ENCODE results near the gene CCL11. TPM values are rescaled to one million over a fixed set of nuclear protein-coding genes. Genes with fewer than 3 reads are reported as not detected.

The CCL11 gene
- total and polyA plus RNA-seq, 2 of the 8 experiments (the other 6 are each of a cell fraction or from before 2014, with no cell fraction given): not detected

DNA sequence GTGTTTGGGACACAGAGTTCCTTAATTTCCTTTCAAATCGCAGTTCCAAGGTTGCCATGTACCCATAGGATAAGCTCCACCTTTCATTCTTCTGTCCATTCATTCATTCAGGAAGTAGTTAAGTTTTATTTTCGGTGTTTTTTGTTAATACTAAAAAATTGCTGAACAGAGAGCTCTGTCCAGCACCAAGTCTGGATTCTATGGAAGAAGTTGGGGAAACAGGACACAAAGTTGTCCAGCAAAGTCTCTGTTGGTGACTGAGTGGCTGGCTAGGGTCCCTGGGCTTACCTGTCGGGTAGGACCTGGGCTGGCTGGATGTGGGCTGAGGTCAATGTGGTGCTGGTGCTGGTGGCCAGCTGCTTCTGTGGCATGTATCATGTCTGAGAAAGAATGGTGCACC is 48.1 kb upstream of the CCL11 start:
- Histone ChIP-seq H3K9me3 (ENCODE audit: insufficient read depth in 2 of 2, low read depth in 1 of 2, low read length in 1 of 2) (no peaks in the 10 kb centered on the region), H3K18ac (ENCODE audit: extremely low read depth, low read length) (no peak overlapping the region), H3K4me1 (replicated peaks in 1 of 4; ENCODE audit: control insufficient read depth in 3 of 4, insufficient read depth in 4 of 4, low read length in 3 of 4) (peaks cover 0 to 4% (median 1%) of the 10 kb centered on the region in 4 experiments; a peak in 3 of 7 replicates), H2AFZ (ENCODE audit: low read length) (no peak overlapping the region), H3K14ac (ENCODE audit: insufficient read length) (no peak overlapping the region), H3K79me1 (ENCODE audit: low read depth, low read length) (no peaks in the 10 kb centered on the region), H2BK5ac (ENCODE audit: low read depth, low read length) (no peak overlapping the region), H2BK120ac (replicated peaks; ENCODE audit: low read depth, low read length) (no peak overlapping the region), H3K56ac (replicated peaks; ENCODE audit: insufficient read length, low read depth, low read length) (no peak overlapping the region), H4K91ac (replicated peaks; ENCODE audit: insufficient read length, low read length) (no peak overlapping the region), H4K8ac (ENCODE audit: extremely low read depth, insufficient read depth, low read length) (no peak overlapping the region), H2BK15ac (ENCODE audit: low read length) (no peak overlapping the region), H3K23me2 (ENCODE audit: low read depth, low read length) (no peaks in the 10 kb centered on the region), H3K4me3 (ENCODE audit: extremely low read depth in 1 of 4, insufficient read depth in 2 of 4, low read depth in 3 of 4, low read length in 4 of 4) (no peak overlapping the region), H3K27ac (ENCODE audit: low read depth, low read length) (no peak overlapping the region), H3K79me2 (ENCODE audit: control insufficient read depth in 1 of 2, insufficient read depth in 2 of 2, low read length in 2 of 2) (no peaks in the 10 kb centered on the region), H3K4me2 (ENCODE audit: insufficient read depth in 1 of 2, low read depth in 2 of 2, low read length in 2 of 2) (no peak overlapping the region), H3K23ac (ENCODE audit: insufficient read length) (no peak overlapping the region), H2BK12ac (ENCODE audit: low read depth, low read length) (no peak overlapping the region), H3K4ac (replicated peaks; ENCODE audit: insufficient read length, low read depth, low read length) (no peak overlapping the region), H3K9ac (replicated peaks in 1 of 4; ENCODE audit: extremely low read depth in 1 of 4, low read depth in 3 of 4, low read length in 3 of 4) (no peak overlapping the region), H4K5ac (ENCODE audit: insufficient read length, low read depth, low read length) (no peak overlapping the region), H3K36me3 (ENCODE audit: control insufficient read depth in 2 of 4, insufficient read depth in 4 of 4, low read length in 3 of 4) (no peaks in the 10 kb centered on the region), H3K27me3 (replicated peaks in 1 of 4; ENCODE audit: control insufficient read depth in 3 of 4, extremely low read depth in 1 of 4, insufficient read depth in 3 of 4, low read length in 3 of 4) (no peaks in the 10 kb centered on the region), H2AK5ac (ENCODE audit: low read depth, low read length) (no peak overlapping the region), H4K20me1 (replicated peaks in 1 of 2; ENCODE audit: control insufficient read depth in 1 of 2, insufficient read depth in 2 of 2, low read length in 2 of 2) (no peaks in the 10 kb centered on the region), H2BK20ac (ENCODE audit: low read length) (no peak overlapping the region)
- ChIA-PET POLR2A (ENCODE audit: partially characterized antibody) (interaction anchor here (0.6 kb wide), 1 partner anchor 107 kb away, joined by 5 read pairs; no protein-coding TSS in a partner anchor), CTCF (ENCODE audit: partially characterized antibody) (interaction anchor here (1.1 to 3.1 kb wide), 4 partner anchors 37 to 92 kb away, joined by 3 to 22 read pairs (median 5); no protein-coding TSS in a partner anchor)
- DNase-seq (ENCODE audit: low read depth in 1 of 2, low spot score in 2 of 2): no peak
- WGBS, 2 experiments (ENCODE audit: extremely low coverage in 1 of 2, insufficient coverage in 1 of 2, insufficient read length in 1 of 2, insufficient replicate concordance in 2 of 2, low coverage in 1 of 2, low lambda C conversion rate in 2 of 2, missing lambda C conversion rate in 1 of 2): 82% methylated on average over 3 of the region's 3 CpGs; no CpG with 5 or more reads in 1 of the 2 experiments
- FAIRE-seq: no peak
- TF ChIP-seq SP2 (IDR thresholded peaks at IDR 0.05; ENCODE audit: low read length) (no peak), CEBPB (IDR thresholded peaks at IDR 0.05; ENCODE audit: low read depth, low read length) (no peak), SIX5 (IDR thresholded peaks at IDR 0.05; ENCODE audit: low read depth, low read length) (no peak), CTBP2 (IDR thresholded peaks at IDR 0.05; ENCODE audit: borderline replicate concordance, insufficient read depth, insufficient read length, low read length) (no peak), NRF1 (IDR thresholded peaks at IDR 0.05; ENCODE audit: low read depth, low read length) (no peak), SAP30 (IDR thresholded peaks at IDR 0.05; ENCODE audit: insufficient read depth, insufficient replicate concordance, low read length) (no peak), GABPA (IDR thresholded peaks at IDR 0.05; ENCODE audit: borderline replicate concordance, insufficient read depth, low read length) (no peak), TEAD4 (IDR thresholded peaks at IDR 0.05; ENCODE audit: low read depth, low read length) (no peak), SP4 (IDR thresholded peaks at IDR 0.05; ENCODE audit: low read length) (no peak), RNF2 (IDR thresholded peaks at IDR 0.05; ENCODE audit: borderline replicate concordance, low read depth, low read length, missing control alignments, poor library complexity, severe bottlenecking) (no peak), FOSL1 (IDR thresholded peaks at IDR 0.05; ENCODE audit: insufficient read depth, low read depth, low read length) (no peak), JUND (IDR thresholded peaks at IDR 0.05; ENCODE audit: low read length) (no peak), CHD2 (IDR thresholded peaks at IDR 0.05; ENCODE audit: low read length) (no peak), MAFK (IDR thresholded peaks at IDR 0.05; ENCODE audit: low read depth, low read length) (no peak)
